Renal cortex interstitium (tissue), 11 donors: ENCODE measurements around the gene HMGCR. TPM values are rescaled to one million over a fixed set of nuclear protein-coding genes. Genes with fewer than 3 reads are reported as not detected.
"Not testable (repeated sequence)": the region's sequence is repeated elsewhere in the genome, so short reads cannot be mapped to it uniquely, and the experiment has no call there.

Experiments used
- DNase-seq, 11 donors: peaks; one replicate each; pipeline ENCODE4 v3.0.0-alpha.2; 2013; ENCODE audit warnings: low read depth in 9 of 11, low spot score in 4 of 11; ENCODE audit errors: extremely low read depth in 1 of 11
- polyA plus RNA-seq, 3 donors: library from polyadenylated mRNA; unstranded; fragments of 120-200 nt; gene quantifications; one replicate each; pipeline ENCODE4 v1.2.1, GENCODE V29; 2013; ENCODE audit not compliant: insufficient read length in 3 of 3

HMGCR gene
- polyA plus RNA-seq, 3 donors: 77.0 to 87.1 (median 83.8) TPM

GRCh38 chr5:75334413-75334812 lies 2.6 kb upstream of the HMGCR start:
- not testable (repeated sequence) for DNase-seq

GRCh38 chr5:75335486-75335885 lies 1.5 kb upstream of the HMGCR start:
- no peak for DNase-seq

GRCh38 chr5:75335952-75336614 lies 937 bp upstream of the HMGCR start:
- DNase-seq: peak in 9 of 11 donors; percentile 29 to 68 (median 52)

- peak in 7 of 11 donors; percentile 7 to 21 (median 16) for DNase-seq
These were observed 474 bp downstream of the HMGCR start for GRCh38 chr5:75337366-75338021.

- no peak for DNase-seq
These were observed 1.4 kb downstream of the HMGCR start for GRCh38 chr5:75338408-75338807.

GRCh38 chr5:75340714-75341478 lies 3.9 kb downstream of the HMGCR start:
- DNase-seq: no peak

GRCh38 chr5:75341934-75342333 lies 4.9 kb downstream of the HMGCR start:
- no peak for DNase-seq

- no peak for DNase-seq
These were observed 5.8 kb downstream of the HMGCR start for GRCh38 chr5:75342836-75343235.

- no peak for DNase-seq
These were observed 11.2 kb downstream of the HMGCR start for GRCh38 chr5:75348241-75348640.

GRCh38 chr5:75349663-75350062 lies 12.6 kb downstream of the HMGCR start:
- DNase-seq: no peak

- DNase-seq: no peak
These were observed 14.3 kb downstream of the HMGCR start for GRCh38 chr5:75351139-75351926.

GRCh38 chr5:75355236-75355635 lies 18.2 kb downstream of the HMGCR start:
- DNase-seq: no peak

GRCh38 chr5:75356719-75357118 lies 19.7 kb downstream of the HMGCR start:
- DNase-seq: no peak

- DNase-seq: no peak
These were observed 21.1 kb downstream of the HMGCR start for GRCh38 chr5:75358117-75358516.

GRCh38 chr5:75361310-75361709 lies 24.3 kb downstream of the HMGCR start:
- no peak for DNase-seq

- no peak for DNase-seq
These were observed 25.5 kb downstream of the HMGCR start for GRCh38 chr5:75362474-75362975.

GRCh38 chr5:75363111-75363510 lies 26.1 kb downstream of the HMGCR start:
- no peak for DNase-seq

GRCh38 chr5:75363726-75364495 lies 26.9 kb downstream of the HMGCR start:
- no peak for DNase-seq
